ENCODE measurements around the gene GGTLC2.

GGTLC2 gene

DNA sequence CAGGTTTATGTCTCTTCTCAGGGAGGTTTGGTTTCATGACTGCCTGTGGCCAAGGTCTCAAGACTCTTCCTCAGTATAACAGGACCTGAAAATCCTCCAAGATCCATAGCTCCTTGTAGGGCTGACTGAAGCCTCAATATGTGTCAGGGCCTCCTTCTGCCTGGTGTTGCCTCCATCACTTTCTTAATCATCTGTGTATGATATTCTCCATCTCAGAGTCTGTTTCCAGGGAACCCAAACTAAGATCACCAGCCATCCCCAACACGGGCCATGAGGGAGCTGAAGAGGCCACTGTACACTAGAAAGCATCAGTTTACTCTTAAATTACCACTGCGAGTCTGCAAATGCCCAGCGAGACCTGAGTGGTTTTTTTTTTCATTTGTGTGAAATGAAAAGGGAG is 17.7 kb downstream of the GGTLC2 start:
- Histone ChIP-seq H3K4me2 (ENCODE audit: low read depth, low read length, poor library complexity, severe bottlenecking) (no peak overlapping the region), H3K9ac (ENCODE audit: low read length) (no peak overlapping the region), H2AFZ (ENCODE audit: low read depth, low read length, severe bottlenecking) (no peak overlapping the region), H4K20me1 (ENCODE audit: low read depth, low read length) (no peaks in the 10 kb centered on the region), H3K9me3 (ENCODE audit: insufficient read depth, low read length) (no peaks in the 10 kb centered on the region), H3K79me2 (ENCODE audit: insufficient read depth, low read length) (no peaks in the 10 kb centered on the region), H3F3A (ENCODE audit: insufficient read depth) (no peaks in the 10 kb centered on the region), H3K36me3 (ENCODE audit: low read length) (no peaks in the 10 kb centered on the region), H3K27me3 (ENCODE audit: low read length) (no peaks in the 10 kb centered on the region), H3K4me3 (ENCODE audit: insufficient read depth, low read length, poor library complexity, severe bottlenecking) (no peak overlapping the region), H3K9me2 (replicated peaks; ENCODE audit: insufficient read depth, low read length) (no peaks in the 10 kb centered on the region), H3K27ac (ENCODE audit: low read depth, low read length) (no peak overlapping the region)
- no peak for TF ChIP-seq EZH2phosphoT487 (conservative IDR thresholded peaks at IDR 0.05; ENCODE audit: low read length)
- no peak for TF ChIP-seq CTCF (IDR thresholded peaks at IDR 0.05; ENCODE audit: insufficient read depth, low read length, poor library complexity, severe bottlenecking)

DNA sequence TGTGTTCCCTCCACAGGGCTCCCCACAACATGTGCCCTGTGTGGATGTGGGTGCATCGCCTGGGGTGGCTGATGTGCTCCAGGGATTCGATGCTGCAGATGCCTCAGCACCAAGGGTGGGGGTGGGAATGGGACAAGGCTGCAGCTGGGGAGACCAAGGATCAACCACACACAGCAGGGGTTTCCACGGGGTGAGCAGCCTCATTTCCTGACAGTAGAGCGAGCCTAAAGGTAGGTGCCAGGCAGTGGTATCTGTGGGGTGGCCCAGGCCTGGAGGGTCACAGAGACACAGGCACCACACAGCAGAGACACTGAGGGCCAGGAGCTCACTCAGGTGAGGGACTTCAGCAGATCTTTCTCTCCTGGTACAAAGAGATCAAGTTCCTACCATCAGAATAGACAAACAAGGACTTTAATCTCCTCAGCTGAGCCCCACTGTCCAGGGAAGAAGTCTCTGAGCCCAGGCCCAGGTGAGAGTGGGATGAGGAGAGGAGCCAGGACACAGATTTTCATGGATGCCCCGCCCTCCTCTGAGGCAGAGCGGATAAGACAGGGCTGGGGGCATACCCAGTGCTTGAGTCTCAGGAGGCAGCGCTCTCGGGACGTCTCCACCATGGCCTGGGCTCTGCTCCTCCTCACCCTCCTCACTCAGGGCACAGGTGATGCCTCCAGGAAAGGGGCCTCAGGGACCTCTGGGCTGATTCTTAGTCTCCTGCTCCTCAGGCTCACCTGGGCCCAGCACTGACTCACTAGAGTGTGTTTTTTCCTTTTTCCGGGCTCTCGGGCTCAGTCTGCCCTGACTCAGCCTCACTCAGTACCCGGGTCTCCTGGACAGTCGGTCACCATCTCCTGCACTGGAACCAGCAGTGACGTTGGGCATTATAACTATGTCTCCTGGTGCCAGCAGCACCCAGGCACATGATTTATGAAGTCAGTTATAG is 19.7 kb downstream of the GGTLC2 start:
- no peaks in the 10 kb centered on the region for H3K79me2 ChIP-seq (ENCODE audit: insufficient read depth, low read length)
- no peak overlapping the region for H3K4me2 ChIP-seq (ENCODE audit: low read depth, low read length, poor library complexity, severe bottlenecking)
- H3K9ac ChIP-seq (ENCODE audit: low read length), result no peak overlapping the region

DNA sequence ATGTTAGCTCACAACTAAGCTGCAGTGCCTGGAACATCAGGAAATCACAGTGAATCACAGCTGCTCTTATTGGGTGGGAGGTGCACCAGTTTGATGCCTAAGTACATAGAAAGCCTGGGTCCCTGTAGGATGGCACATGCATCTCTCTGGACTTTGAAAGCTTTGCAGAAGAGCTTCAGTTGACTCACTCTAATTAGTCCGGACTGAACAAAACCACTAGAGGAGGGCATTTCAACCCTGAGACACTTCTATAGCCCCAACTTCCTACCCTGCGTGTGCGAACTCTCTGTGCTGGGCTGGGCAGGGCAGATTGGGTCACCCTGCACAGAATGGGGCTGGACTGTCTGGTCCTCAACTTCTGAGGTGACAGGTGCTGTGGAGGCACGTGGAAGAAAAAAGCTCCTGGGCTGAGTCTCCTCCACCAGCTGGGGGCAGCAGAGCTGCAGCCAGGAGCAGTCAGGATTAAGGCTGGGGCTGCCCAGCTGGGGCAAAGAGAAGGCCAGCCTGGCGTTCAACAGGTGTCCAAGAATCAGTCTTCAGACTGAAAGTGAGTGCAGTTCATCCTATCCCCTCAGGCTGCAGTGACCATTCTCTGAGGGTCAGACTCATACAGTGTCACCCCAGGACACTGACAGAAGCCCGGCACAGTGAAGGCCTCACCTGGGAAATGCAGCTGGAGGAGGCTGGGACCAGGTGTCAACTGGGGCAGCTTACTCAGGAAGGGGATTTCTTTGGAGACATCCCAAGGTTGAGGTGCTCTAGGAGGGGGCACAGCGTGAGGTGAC is 22.1 kb downstream of the GGTLC2 start:
- Histone ChIP-seq H3K36me3 (ENCODE audit: low read length) (no peaks in the 10 kb centered on the region), H4K20me1 (ENCODE audit: low read depth, low read length) (no peaks in the 10 kb centered on the region), H3K9me3 (ENCODE audit: insufficient read depth, low read length) (no peaks in the 10 kb centered on the region), H3K9me2 (replicated peaks; ENCODE audit: insufficient read depth, low read length) (no peaks in the 10 kb centered on the region), H3K27ac (ENCODE audit: low read depth, low read length) (no peak overlapping the region), H2AFZ (ENCODE audit: low read depth, low read length, severe bottlenecking) (no peak overlapping the region), H3K9ac (ENCODE audit: low read length) (no peak overlapping the region), H3K79me2 (ENCODE audit: insufficient read depth, low read length) (no peaks in the 10 kb centered on the region), H3K27me3 (ENCODE audit: low read length) (no peaks in the 10 kb centered on the region), H3F3A (ENCODE audit: insufficient read depth) (no peaks in the 10 kb centered on the region), H3K4me2 (ENCODE audit: low read depth, low read length, poor library complexity, severe bottlenecking) (no peak overlapping the region), H3K4me3 (ENCODE audit: insufficient read depth, low read length, poor library complexity, severe bottlenecking) (no peak overlapping the region)
- no peak for TF ChIP-seq EZH2phosphoT487 (conservative IDR thresholded peaks at IDR 0.05; ENCODE audit: low read length)
- TF ChIP-seq CTCF (IDR thresholded peaks at IDR 0.05; ENCODE audit: insufficient read depth, low read length, poor library complexity, severe bottlenecking), result peak; percentile 46

More for the DNA sequence above, 19.7 kb downstream of the GGTLC2 start:
- Histone ChIP-seq H3K27ac (ENCODE audit: low read depth, low read length) (no peak overlapping the region), H4K20me1 (ENCODE audit: low read depth, low read length) (no peaks in the 10 kb centered on the region), H3K27me3 (ENCODE audit: low read length) (no peaks in the 10 kb centered on the region), H3K9me2 (replicated peaks; ENCODE audit: insufficient read depth, low read length) (no peaks in the 10 kb centered on the region), H3F3A (ENCODE audit: insufficient read depth) (no peaks in the 10 kb centered on the region), H2AFZ (ENCODE audit: low read depth, low read length, severe bottlenecking) (no peak overlapping the region), H3K4me3 (ENCODE audit: insufficient read depth, low read length, poor library complexity, severe bottlenecking) (no peak overlapping the region), H3K9me3 (ENCODE audit: insufficient read depth, low read length) (no peaks in the 10 kb centered on the region), H3K36me3 (ENCODE audit: low read length) (no peaks in the 10 kb centered on the region)
- no peak for TF ChIP-seq CTCF (IDR thresholded peaks at IDR 0.05; ENCODE audit: insufficient read depth, low read length, poor library complexity, severe bottlenecking)
- TF ChIP-seq EZH2phosphoT487 (conservative IDR thresholded peaks at IDR 0.05; ENCODE audit: low read length), result no peak

All from SU-DHL-6 (cell line).